ENCODE results near the gene FPR1.

Gene FPR1

DNA sequence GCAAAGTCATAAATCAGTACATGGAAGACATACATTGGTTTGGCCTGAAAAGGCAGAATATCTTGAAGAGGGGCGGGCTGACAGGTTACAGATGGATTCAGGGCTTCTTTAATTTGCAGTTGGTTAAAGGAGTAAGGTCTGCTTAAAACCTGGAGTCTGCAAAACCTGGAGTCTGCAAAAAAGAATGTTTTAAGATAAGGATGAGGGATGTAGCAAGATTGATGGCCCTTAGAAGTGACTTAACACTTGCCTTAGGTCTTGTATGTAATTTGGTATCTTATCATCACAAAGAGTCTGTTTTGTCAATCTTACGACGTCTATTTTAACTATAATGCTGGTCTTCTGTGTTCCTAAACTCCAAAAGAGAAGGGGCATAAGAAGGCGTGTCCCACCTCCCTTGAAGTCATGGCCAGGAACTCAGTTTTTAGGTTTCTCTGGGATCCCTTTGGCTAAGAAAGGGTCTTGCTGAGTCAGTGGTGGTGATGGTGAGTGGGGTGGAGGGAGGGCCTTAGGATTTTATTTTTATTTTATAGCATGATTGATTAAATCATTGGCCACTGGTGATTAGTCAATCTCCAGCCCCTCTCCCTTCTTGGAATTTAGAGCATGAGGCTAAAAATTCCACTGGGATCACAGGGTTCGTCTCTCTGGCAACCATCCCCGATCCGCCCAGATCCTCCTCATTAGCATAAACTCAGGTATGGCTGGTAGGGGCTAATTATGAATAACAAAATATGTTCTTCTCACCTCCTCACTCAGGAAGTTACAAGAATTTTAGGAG is 17.7 kb downstream of the FPR1 start:
- DNase-seq, result no peak

DNA sequence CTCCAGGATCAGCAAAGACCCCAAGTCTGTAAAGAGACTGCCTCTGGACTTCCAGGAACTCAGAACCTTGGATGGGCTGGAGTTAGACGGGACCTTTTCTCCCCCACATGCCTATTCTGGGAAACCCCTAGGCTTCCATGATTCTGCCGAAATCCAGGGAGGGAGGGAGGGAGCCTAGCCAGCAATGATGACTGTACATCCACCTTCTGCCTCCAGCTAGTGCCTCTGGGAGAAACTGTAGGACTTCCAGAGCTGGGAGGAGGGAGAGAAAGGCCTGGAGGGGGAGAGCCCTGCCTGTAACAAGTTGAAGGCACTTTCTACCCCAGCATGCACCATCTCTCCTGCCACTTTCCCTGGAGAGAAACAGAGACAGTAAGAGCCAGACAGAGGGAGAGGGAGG is 21.9 kb downstream of the FPR1 start:
- no peak for DNase-seq

DNA sequence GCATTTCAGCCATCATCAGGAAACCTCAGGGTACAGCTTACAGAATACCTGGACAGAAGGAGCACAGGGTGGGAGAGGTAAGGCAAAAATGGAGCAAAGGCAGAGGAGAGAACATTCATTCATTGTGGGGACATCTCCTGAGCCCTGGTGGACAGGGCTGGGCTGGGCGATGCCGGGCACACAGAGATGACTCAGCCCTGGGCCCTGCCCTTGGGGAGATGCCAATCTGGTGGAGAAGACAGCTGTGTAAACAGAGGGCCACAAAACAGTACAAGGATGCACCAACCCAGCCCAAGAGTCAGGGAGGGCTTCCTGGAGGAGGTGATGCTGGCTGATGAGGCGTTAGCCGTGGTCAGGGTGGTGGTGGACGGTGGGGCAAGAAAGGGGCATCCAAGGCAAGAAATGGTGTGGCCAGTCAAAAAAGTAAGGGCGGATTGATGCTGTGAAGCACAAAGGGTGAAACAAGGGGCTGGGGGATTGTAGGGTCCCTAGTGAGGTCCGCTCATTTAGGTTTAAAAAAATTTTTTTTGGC is 24.3 kb downstream of the FPR1 start:
- no peak for DNase-seq

DNA sequence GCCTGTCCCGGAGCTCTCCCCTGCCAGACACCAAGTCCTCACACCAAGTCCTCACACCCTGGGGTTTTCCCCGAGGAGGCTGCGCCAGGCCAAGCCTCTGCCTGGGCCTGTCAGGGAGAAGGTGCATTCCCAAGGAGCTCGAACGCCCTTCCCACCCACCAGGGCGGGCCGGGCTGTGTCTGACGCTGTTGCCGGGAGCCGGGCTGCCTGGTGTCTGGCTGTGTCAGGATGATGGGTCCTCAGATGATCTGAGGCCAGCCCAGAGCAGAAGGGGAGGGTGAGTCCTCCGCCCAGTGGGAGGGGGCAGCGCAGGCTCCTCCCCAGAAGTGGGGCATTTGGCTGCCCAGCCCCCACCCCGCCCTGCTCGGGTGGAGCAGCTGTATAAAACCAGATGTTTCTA is 25.6 kb downstream of the FPR1 start:
- no peak for DNase-seq

DNA sequence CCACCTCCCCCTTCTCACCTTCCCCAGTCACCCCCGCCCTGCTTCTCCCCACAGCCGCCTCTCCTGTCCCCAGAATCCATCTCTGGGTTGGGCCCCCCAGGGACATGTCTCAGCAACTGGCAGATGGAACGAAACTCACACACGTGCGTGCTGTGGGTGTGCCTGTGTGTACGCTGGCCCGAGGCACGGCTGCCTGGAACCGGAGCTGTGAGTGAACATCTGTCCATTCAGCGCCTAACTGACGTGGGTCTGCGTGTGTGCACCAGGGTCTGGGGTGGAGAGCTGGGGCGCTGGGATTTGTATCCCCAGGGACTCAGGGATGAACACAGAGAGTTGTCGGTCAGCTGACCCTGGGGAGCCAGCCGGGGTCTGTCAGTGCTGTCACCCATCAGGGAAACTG is 27.1 kb downstream of the FPR1 start:
- no peak for DNase-seq

DNA sequence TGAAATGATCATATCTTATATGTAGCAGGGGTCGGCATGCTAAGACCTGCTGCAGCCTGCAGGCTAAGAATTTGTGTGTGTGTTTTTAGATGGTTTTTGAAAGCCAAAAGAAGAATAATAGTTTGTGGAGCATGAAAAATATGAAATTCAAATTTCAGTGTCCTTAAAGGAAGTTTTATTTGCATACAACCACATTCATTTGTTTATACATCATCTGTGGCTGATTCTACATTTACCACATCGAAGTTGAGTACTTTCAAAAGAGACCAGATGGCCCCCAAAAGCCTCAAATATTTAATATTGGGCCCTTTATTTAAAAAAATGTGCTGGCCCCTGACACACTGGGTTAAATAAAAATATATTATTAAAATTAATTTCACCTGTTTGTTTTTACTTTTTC is 29.2 kb downstream of the FPR1 start:
- DNase-seq, result no peak

DNA sequence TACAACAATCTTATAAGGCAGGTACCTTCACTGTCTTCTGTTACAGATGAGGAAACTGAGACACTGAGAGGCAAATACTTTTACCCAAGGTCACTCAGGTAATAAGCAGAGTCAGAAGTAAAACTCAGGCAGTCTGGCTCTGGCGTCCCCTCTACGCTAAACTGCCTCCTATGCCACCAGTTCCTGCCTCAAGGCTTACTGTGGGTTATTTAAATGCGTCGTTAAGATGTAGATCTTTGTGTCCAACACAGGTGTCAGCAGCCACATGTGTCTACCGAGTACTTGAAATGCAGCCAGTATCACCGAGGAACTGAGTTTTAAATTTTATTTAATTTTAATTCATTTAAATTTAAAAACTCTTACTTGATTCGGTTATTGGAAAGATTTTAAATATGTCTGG is 29.8 kb downstream of the FPR1 start:
- no peak for DNase-seq

DNA sequence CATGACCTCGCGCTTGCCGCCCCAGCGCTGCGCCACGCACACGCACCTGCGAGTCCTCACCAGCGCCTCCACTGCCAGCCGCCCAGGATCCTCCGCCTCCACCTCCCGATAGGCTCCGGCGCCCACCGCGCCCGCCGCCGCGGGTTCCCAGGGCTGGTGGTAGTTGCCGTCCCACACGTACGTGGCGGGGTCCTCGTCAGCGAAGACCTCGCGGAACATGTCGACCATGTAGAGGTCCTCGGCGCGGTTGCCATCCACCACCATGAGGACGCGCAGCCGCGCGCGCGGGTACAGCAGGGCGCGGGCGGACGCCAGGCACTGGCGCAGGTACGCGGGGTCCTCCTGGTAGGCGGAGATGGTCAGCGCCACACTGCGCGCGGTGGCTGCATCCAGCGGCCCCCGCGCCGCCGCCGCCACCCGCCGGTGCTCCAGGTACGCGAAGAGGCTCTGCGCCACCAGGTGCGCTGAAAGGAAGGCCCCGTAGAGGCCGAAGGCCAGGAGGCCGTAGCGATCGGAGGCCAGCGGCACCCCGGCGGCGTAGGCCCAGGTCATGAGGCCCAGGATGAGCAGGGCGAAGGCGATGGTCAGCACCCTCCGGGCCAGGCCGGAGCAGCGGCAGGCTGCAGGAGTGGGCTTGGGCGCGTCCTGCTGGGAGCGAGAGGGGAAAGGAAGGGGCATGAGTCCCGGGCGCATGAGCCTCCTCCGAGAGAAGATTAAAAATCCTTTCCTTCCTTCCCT is 32.3 kb downstream of the FPR1 start:
- DNase-seq, result no peak

DNA sequence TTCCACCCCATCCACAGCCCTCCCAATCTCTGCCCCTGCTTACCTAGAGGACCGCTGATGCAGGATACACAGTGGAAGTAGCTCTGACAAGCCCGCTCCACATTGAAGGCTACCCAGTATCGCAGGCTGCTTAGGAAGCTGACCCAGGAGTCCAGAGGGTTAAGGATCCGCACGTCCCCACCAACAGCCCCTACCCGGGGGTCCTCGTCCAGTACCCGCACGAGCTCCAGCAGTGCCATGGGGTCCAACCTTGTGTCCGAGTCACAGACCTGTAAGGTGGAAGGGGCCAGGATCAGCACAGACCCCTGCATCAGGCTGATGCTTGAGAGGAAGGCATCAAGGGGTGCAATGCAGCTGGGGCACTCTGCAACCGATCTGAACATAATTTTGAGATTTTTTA is 34.8 kb downstream of the FPR1 start:
- no peak for DNase-seq

DNA sequence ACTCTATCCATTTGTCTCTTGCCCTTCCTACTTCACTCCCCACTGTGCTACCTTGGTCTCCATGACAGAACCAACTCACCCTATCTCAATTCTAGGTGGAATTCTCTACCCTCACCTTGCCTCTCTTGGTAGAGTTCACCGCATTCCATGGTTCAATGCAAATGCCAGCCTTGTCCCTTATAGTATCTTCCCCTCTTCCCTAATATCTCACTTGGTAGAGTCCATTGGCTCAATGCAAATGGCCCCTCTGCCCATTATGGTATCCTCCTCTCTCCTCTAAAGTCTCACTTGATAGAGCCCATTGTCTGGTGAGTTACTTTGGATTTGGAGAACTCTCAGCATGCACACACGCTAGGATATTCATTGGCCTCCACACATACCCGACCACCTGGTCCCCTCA is 35.8 kb downstream of the FPR1 start:
- no peak for DNase-seq

DNA sequence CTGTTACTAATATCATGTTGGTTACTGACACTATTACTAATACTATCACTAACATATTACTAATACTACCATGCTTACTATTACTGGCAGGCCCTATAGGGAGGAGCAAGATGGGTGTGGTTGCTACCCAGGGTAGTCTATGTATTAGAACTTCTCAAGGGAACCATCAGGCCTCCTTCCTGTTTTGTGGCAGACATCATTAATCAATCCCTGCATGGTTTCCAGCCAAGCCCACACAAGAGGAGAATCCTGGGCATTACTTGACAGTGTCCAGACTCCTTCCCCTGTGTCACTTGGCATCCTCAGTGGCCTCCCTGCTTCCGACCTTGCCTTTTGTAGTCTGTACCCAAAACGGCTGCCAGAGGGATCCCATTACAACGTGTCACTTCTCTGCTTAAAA is 36.8 kb downstream of the FPR1 start:
- no peak for DNase-seq

DNA sequence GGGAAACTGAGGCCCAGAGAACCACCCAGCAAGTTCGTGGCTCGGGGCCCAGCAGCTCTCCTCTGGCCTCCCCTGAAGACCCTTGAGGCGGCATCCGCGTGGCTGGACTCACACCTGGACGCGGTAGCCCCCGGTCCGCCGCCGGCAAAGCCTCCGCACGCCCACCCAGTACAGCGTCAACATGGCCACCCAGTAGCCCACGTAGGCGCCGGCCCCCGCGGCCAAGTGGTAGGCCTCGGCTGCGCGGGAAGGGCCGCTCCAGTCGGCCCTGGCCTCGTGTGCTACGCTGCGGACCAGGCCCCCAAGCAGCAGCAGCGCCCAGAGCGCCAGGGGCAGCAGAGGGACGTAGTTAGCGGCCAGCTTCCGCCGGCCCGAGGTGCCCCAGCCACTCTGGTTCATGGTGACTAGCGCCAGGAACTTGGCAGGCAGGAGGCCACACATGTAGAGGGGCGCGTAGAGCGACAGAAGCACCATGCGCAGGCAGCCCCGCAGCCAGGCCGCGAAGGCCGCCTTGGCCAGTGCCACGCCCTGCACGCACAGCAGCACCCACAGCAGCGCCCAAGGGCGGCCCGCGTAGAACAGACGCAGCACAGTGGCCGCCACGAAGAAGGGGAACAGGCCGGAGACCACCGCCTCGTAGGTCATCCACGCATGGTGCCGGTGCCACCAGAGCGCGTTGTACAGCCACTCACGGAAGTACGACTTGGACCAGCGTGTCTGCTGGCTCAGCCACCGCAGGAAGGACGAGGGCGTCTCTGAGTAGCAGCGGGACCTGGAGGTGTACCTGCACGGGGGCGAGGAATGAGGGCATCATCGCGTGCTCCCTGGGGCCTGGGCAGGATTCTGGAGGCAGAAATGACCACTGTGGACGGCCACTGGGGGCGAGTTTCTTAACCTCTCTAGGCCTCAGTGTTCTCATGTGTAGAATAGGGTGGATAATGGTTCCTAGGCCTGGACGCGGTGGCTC is 38.1 kb downstream of the FPR1 start:
- DNase-seq, result no peak

DNA sequence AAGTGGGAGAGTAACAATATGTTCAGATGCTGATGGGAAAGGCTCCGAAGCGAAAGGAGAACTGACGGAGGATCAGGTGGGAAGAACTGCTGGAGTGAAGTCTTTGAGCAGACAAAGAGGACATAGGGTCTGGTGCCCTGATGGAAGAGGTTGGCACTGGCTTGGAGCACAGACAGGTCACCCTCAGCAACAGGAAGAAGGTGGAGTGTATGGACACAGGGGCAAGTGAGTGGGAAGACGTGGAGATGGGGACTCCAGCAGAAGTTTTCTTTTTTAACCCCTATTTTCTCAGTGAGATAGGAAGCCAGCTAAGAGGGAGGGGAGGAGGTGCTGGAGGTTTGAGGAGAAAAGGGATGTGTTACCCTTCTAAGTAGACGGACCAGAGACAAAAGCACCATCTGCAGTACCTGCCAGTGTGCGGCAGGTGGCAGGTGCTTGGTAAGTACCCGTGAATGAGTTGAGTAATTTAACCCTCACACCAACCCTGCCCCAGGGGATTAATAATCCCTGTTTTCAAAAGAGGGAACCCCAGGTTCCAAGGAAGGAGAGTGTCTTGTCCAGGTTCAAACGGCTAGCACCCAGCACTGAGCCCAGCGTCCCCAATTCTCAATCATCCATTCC is 39.1 kb downstream of the FPR1 start:
- DNase-seq, result peak; percentile 22

DNA sequence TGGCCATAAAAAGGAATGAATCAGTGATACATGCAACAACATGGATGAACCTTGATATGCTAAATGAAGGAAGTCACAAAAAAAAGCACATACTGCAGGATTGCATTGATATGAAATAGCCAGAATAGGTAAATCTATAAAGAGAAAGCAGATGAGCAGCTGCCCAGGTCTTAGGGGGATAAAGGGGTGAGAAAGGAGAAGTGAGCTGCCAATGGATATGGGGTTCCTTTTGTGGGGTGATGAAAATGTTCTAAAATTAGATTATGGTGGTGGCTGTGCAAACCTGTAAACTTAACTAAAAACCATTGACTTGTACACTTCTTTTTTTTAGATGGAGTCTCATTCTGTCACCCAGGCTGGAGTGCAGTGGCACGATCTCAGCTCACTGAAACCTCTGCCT is 40.0 kb downstream of the FPR1 start:
- DNase-seq, result no peak

DNA sequence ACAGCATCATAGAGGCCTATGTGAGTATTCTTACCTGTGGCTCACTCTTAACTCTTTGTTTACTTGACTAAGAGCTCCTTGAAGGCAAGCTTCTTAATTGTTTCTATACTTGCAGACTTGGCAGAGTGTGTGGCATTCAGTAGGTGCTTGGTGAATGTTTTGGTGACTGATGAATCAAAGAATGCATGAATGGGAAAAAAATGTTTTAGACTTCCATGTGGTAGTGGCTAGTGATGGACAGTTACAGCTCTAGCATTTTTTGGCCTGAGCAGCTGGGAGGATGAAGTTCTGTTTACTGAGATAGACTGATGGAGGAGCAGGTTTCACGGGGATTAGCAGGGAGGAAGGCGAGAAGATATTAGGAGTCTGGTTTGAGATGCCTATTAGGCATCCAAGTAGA is 41.5 kb downstream of the FPR1 start:
- no peak for DNase-seq

DNA sequence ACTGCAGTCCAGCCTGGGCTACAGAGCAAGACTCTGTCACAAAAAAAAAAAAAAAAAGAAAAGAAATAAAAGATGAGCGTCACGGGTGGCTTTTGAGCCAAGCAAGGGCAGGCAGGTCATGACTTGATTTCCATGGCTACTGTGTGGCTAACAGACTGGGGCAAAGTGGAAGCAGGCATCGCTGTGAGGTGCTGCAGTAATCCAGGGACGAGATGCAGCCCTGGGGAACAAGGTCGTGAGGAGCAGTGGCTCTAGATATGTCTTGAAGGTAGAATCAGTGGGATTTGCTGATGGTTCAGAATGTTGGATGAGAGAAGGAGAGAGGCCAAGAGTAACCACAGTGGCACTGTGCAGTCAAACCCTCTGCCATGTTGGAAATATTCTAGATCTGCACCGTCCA is 42.1 kb downstream of the FPR1 start:
- no peak for DNase-seq

DNA sequence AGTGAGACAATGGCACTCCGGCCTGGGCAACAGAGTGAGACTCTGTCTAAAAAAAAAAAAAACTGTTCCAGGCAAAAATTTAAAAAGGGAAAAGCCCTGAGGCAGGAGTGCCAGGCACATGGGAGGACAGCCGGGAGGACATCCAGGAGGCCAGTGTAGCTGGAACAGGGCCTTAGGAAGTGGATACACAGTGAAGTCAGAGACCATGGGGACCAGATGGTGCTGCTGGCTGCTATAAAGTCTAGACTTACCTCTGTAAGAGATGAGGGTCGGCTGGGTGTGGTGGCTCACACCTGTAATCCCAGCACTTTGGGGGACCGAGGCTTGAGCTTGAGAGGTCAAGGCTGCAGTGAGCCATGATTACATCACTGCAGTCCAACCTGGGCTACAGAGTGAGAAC is 42.9 kb downstream of the FPR1 start:
- no peak for DNase-seq

DNA sequence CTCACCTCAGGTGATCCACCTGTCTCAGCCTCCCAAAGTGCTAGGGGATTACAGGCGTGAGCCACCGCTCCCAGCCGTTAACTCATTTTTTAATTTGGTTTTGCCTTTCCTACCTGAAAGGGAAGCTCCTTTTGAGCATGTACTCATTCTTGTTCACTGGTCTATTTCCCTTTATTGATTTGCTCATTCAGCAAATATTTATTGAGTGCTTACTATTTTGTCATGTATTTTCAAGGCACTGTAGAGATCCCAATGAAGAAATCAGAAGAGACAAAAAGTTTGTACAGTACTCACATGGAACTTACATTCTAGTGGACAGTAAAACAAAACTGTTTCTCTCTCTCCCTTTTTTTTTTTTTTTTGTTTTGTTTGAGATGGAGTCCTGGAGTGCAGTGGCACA is 44.8 kb downstream of the FPR1 start:
- no peak for DNase-seq

DNA sequence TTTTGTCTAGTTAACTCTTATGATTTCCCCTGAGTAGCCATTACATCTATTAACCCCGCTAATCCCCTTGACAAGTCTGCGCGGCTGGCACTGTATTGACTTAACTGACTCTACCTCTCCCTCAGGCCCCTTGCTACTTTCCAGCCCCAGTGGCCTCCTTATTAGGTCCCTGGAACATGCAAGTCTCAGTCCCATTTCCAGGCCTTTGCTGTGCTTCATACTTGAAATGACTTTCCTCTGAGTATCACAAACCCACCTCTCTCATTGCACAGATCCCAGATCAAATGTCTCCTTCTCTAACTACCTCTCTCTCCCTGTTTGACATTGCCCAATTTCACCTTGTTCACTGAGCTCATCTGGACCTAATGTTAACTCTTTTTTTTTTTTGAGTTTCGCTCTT is 45.4 kb downstream of the FPR1 start:
- DNase-seq, result no peak

DNA sequence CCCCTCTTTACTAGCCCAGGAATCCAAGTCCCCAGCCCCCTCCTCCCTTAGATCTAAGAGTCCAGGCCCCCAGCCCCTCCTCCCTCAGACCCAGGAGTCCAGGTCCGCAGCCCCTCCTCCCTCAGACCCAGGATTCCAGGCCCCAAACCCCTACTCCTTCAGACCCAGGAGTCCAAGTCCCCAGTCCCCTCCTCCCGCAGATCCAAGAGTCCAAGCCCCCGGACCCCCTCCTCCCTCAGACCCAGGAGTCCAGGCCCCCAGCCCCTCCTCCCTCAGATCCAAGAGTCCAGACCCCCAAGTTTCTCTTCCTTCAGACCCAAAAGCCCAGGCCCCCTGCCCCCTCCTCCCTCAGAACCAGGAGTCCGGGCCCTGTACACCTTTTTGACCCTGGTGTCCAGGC is 47.1 kb downstream of the FPR1 start:
- no peak for DNase-seq

DNA sequence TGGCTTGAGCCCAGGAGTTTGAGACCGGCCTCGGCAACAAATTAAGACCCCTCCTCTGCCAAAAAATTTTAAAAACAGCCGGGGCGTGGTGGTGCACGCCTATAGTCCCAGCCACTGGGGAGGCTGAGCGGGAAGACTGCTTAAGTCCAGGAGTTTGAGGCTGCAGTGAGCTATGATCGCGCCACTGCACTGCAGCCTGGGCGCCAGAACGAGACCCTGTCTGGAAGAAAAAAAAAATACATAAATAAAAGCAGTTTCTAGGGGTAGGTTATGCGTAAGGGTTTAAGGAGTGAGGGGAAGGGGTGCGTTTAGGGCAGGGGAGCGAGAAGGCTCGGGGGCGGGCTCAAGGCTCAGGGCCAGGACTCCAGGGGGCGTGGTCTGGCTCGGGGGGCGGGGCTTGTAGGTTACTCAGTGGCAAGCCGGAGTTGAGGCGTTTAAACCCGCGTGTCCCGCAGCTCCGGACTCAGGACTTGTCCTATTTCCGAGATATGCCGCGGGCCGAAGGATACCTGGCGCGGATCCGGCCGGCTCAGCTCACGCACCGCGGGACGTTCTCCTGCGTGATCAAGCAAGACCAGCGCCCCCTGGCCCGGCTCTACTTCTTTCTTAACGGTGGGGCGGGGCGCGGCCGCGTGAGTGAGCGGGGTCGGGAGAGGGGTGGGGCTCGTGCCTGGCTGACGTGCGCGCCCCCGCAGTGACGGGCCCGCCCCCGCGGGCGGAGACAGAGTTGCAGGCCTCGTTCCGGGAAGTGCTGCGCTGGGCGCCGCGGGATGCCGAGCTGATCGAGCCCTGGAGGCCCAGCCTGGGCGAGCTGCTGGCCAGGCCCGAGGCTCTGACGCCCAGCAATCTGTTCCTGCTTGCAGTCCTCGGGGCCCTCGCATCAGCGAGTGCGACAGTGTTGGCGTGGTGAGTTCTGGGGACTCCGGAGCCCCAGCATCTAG is 47.8 kb downstream of the FPR1 start:
- peak; percentile 87 for DNase-seq
